GM12872 (cell line): ENCODE results near the gene ZBTB12.

Experiments
- TF ChIP-seq, protein P1 (sequence below): IDR thresholded peaks from 3 replicates; pipeline ENCODE4 v1.5.1; 2011; ENCODE audit warnings: low read depth, mild to moderate bottlenecking, low read length, moderate library complexity; ENCODE audit not compliant: insufficient read depth

Gene ZBTB12

DNA sequence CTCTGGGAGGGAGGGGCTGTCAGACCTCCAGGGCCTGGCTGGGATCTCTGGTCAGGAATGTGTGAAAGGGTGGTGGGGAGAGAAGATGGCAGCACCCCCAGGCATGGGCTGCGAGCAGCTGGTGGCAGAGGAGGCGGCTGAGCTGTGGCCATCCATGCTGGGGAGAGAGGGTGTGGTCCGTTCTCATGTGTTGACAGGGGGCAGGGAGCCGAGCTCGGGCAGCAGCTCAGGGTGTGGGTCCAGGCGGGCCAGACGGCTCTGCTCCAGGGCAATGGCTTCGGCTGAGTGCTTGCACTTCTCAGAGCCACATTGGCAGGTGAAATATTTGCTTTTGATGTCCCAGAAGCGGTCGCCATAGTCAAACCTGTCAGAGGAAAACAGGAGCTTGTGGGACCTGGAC lies 22.0 kb downstream of the ZBTB12 start:
- TF ChIP-seq, protein P1, sequence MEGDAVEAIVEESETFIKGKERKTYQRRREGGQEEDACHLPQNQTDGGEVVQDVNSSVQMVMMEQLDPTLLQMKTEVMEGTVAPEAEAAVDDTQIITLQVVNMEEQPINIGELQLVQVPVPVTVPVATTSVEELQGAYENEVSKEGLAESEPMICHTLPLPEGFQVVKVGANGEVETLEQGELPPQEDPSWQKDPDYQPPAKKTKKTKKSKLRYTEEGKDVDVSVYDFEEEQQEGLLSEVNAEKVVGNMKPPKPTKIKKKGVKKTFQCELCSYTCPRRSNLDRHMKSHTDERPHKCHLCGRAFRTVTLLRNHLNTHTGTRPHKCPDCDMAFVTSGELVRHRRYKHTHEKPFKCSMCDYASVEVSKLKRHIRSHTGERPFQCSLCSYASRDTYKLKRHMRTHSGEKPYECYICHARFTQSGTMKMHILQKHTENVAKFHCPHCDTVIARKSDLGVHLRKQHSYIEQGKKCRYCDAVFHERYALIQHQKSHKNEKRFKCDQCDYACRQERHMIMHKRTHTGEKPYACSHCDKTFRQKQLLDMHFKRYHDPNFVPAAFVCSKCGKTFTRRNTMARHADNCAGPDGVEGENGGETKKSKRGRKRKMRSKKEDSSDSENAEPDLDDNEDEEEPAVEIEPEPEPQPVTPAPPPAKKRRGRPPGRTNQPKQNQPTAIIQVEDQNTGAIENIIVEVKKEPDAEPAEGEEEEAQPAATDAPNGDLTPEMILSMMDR: no peak

DNA sequence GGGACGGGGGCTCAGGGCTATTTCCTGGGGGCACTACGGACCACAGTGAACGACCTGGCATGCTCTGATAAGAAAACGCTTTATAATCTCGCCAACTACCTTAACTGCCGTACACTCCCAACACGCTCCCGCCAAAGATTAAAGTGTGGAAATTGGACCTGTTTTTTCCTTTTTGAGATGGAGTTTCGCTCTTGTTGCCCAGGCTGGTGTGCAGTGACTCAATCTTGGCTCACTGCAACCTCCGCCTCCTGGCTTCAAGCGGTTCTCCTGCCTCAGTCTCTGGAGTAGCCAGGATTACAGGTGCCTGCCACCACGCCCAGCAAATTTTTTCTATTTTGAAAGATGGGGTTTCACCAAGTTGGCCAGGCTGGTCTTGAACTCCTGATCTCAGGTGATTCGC lies 22.7 kb downstream of the ZBTB12 start:
- TF ChIP-seq, protein P1: no peak

DNA sequence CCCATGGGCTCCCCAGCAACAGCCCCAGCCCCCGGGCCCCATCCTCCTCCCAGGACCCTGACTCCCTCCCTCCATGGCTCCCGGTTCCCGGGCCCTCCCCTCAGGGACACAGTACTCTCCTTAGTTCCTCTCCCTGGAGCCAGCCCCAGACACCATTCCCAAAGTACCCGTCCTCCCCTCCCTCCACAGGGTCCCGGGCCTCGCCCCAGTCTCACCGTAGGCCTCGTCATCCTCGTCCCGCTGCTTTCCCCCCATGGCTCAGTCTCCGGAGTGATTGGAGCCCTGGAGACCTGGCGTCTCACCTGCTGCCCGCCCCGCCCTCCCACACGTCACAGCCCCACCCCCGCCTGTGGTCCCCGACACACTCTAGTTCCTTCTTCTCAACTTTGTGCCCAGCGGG lies 23.2 kb downstream of the ZBTB12 start, which contains the start of gene SLC44A4:
Gene SLC44A4, minus strand, starts transcription at position 272 of the 400 bp plus-strand sequence. Its CDS starts 17 bp downstream, at position 255.
- TF ChIP-seq, protein P1: no peak

DNA sequence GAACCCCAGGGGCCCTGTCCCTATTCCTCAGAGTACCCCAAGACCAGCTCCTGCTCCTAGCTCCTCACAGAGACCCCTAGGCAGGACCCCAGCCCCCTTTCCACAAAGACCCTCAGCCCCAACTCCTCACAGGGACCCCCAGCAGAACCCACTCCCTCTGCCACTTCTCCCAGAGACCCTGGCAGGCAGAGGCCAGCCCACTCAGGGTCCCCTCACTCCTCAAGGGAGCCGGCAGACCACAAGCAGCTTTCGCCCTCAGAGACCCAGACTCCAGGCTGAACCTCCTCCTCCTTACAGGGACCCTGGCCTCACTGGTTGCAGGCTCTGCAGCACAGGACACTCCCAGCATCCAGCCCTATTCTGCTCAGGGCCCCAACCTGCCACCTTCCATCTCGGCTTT lies 23.7 kb downstream of the ZBTB12 start:
- TF ChIP-seq, protein P1: no peak

DNA sequence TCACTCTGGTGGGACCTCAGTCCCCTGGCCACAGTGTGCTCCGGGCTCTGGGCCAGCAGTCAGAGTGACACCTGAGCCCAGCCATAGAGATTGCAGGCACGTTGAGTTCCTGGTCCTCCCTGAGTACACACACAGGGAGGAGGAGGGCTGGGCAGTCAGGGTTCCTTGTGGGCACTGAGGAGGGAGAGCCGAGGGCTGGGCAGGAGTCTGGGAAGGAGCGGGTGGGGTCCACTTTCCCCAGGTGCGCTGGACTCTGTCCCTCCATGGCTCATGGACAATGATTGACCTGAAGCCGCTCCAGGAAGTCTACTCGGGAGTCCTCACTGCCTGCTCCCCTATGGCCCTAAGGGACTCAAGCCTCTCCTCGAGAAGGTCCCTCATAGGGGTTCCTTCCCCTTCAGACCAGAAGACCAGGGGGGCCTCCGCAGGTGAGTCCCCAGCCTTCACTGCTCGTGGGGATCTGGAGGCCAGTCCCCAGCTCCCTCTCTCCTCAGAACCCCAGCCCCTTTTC lies 24.2 kb downstream of the ZBTB12 start:
- TF ChIP-seq, protein P1: no peak

DNA sequence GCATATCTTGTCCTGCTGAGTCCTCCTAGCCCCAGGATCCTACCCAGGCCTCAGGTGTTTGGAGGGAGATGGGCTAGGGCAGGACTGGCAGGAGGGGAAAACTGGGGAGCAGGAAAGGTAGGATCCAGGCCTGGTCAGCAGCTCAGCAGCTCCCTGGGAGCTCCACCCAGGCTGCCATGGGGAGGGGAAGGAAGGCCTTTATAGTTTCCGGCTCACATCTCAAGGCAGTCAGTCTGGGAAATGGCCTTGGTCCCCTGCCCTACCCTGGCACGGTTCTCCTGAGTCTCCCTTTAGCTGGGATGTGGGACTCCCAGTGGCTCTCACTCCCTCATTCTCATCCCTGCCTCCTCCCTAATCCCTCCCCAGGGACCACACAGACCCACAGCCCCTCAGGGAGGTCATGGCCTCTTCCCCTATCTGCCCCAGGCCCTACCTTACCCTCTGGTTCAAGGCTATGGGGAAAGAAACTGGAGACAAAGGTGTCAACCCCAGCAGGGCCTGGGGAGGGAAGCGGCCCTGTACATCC lies 24.7 kb downstream of the ZBTB12 start:
- TF ChIP-seq, protein P1: no peak

DNA sequence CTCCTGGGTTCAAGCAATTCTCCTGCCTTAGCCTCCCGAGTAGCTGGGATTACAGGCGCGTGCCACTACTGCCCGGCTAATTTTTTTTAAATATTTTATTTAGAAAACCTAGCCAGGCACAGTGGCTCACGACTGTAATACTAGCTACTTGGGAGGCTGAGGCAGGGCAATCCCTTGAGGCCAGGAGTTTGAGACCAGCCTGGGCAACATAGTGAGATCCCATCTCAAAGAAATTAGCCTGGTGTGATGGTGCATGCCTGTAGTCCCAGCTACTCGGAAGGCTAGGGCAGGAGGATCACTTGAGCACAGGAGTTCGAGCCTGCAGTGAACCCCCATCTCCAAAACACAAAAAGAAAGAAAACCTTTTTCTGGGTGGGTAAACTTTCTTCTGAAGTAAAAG lies 25.5 kb downstream of the ZBTB12 start:
- TF ChIP-seq, protein P1: no peak

DNA sequence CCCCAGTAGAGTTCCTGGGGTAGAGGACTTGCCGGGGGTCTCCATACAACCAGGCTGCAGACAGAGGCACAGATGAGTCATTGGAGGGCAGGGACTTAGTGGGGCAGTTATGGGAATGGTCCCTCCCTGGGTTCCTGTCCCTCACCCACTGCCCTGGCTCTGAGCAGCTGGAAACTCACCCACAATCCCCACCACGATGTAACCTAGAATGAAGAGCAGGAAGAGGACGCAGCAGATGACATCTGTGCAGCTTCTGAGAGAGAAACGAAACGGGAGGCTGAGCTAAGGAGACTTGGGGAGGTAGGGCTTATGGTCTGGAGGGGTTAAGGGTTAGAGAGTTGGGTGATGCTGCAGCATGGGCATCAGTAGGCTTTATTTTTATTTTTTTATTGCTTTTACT lies 26.0 kb downstream of the ZBTB12 start:
- TF ChIP-seq, protein P1: no peak
